Kasumi-1 (cell line): ENCODE results near the gene SOX21.
"Not testable (repeated sequence)": the region's sequence is repeated elsewhere in the genome, so short reads cannot be mapped to it uniquely, and the experiment has no call there.

Experiments used
- DNase-seq, 2 experiments: peaks; one replicate each; lab custom pipeline; 2025; lab: John Stamatoyannopoulos, UW

The SOX21 gene

DNA sequence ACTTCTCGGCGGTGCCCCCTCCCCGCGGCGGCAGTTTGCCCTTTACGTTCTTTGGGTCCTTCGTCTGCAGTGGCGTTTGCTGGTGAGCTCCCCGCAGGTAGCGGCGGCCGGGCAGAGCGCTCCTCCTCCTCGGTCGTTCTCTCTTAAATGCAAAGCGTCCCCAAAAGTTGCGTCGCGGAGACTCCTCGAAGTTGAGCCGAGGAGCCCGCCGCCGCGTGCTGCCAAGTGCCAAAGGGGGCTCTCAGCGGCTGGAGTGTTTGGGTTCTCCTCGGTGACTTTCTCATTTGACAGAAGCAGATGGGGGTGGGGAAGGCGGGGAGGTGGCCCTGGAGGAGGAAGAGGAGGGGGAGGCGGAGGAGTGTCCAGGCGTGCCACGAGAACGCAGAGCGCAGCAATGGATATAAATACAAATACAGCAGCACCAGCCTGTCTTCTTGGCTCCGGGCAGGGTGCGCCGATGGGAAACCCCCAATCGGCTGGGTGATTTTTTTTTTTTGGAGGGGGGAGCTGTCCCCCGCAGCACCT lies at the start of gene SOX21:
TSS of gene SOX21 (minus strand) at position 259 of the 525 bp plus-strand sequence. CDS start 496 bp downstream, outside the sequence.
- DNase-seq = no peak

GRCh38 chr13:94761407-94761806 lies 49.1 kb upstream of the SOX21 start:
- DNase-seq = no peak

GRCh38 chr13:94759120-94759728 lies 46.9 kb upstream of the SOX21 start:
- no peak for DNase-seq

DNA sequence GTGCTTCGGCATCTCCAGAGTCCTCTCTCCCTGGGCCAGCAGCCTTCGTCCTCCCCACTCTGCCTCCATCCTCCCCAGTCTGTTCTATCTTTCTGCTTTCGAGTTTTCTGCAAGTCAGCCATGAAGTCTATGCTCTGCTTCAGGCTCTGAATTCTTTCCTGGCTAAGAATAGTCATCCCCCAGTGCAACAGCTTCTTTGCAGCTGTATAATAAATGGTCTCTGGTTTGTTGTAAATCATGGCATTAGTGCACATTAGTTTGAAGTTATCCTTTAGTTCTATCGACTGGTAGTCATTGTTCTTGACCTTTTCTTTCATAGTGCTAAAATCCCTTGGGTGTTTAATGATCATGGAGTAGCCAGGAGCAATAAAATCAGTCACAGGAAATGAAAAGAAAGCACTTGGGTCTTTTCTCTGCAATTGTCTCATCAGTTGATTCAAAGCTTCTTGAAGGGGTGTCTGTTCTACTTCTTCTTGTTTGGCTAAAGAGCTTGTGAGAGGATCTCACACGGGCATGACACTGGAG lies 46.2 kb upstream of the SOX21 start:
- no peak for DNase-seq

DNA sequence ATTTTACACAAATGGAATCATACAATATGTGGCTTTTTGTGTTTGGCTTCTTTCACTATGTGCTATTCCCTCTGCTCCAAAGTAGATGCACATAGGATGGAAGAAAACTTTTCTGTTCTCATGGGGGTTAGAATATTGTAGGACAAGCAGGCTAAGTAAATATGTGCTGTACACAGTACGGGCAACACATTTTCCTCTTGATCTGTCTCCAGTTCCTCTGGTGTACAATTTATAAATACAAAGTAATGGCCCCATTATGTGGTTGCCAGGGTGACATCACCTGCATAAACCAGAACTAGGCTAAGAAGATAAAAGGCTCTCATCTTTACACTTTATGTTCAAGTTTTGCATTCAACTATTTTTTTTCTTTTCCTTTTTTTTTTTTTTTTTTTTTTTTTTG lies 41.0 kb upstream of the SOX21 start:
- DNase-seq = no peak

DNA sequence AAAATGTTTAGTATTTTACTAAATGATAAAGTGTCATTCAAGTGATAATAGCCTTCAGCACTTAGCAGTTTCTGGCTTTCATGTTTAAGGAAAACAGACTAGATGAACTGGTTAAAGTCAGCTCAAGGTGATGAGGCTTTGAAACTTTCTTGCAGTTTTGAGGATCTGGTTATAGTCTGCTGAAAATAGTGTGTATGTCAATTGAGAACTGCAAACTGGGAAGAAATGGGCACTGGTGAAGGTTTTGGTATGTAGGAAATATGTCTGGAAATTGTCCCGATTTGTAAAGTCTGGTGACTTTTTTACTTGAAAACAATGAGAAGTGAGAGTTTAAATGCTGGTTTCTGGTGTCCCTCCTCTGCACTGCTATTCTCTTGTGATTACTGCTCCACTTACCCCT lies 36.8 kb upstream of the SOX21 start:
- no peak for DNase-seq

GRCh38 chr13:94739235-94739634 lies 26.9 kb upstream of the SOX21 start:
- no peak for DNase-seq

DNA sequence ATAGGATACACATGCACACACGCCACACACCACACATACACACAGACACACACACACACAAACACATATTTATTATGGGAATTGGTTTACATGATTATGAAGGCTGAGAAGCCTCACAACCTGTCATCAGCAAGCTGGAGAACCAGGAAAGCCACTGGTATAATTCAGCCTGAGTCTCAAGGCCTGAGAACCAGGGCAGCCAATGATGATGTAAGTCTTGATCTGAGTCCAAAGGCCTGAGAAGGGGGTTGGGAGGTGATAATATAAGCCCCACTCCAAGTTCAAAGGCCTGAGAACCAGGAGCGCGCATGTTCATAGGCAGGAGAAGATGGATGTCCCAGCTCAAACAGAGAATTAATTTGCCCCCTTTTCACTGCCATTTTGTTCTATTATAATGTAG lies 18.7 kb upstream of the SOX21 start:
- DNase-seq = no peak

DNA sequence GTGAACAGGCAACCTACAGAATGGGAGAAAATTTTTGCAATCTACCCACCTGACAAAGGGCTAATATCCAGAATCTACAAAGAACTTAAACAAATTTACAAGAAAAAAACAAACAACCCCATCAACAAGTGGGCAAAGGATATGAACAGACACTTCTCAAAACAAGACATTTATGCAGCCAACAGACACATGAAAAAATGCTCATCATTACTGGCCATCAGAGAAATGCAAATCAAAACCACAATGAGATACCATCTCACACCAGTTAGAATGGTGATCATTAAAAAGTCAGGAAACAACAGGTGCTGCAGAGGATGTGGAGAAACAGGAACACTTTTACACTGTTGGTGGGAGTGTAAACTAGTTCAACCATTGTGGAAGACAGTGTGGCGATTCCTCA lies 17.6 kb upstream of the SOX21 start:
- DNase-seq = not testable (repeated sequence)

GRCh38 chr13:94726425-94726824 lies 14.1 kb upstream of the SOX21 start:
- DNase-seq = no peak

- no peak for DNase-seq
These were observed 10.4 kb upstream of the SOX21 start for GRCh38 chr13:94722609-94723345.

DNA sequence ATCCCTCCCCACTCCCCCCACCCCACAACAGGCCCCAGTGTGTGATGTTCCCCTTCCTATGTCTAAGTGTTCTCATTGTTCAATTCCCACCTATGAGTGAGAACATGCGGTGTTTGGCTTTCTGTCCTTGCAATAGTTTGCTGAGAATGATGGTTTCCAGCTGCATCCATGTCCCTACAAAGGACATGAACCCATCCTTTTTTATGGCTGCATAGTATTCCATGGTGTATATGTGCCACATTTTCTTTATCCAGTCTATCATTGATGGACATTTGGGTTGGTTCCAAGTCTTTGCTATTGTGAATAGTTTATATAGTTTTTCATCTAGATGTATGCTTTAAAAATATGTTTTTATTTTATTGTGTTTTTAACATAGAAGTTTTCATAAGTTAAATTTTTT lies 6.4 kb upstream of the SOX21 start:
- DNase-seq = not testable (repeated sequence)

- no peak for DNase-seq
These were observed 5.6 kb upstream of the SOX21 start for GRCh38 chr13:94717916-94718315.

DNA sequence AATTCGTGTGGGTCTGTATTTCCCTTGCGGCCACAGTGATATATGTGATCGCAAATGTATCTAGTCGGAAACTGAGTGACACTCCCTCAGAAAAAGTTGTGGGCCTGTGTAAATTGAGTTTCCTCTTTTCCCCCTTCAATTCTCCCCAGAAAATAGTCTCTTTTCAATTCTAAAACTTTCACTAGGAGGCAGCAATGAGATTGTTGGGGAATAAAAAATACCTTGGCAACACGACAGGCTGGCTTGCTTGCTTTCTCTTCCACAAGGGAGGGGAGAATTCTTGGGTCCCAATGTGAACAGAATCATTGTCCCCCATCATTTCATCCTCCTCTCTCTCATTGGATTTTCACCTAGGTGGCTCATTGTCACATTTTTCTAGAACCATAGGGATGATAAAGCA lies 3.7 kb upstream of the SOX21 start:
- peak; percentile 46 to 65 for DNase-seq

DNA sequence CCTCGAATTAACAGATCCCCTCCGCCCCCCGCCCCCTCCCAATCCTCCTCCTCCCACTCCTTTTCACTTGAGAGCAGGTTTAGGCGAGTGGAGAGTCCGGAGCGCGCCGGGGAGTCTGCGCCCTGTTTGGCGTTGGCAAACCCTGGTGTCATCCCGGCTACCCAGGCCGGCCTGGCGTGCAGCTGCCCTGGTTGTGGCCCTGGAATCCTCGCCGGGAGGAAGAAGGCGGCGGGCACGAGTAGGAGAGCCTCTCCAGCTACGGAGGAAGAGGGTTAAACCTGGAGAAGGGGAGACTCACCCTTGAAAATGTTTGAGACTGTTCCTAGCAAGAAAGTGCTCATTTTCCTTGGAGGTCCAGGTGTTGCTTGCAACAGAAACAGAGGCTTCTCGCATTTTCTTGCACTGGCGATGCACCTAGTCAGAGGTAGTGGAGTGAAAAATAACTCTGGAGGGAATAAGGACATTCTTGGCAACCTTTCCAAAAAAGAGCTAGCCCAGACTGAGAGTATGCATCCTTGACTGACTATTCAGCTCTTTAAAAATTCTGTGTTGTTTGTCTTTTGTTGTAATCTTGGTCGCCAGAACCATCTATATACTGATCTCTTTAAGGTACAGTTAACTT lies 1.3 kb upstream of the SOX21 start:
- DNase-seq = no peak

DNA sequence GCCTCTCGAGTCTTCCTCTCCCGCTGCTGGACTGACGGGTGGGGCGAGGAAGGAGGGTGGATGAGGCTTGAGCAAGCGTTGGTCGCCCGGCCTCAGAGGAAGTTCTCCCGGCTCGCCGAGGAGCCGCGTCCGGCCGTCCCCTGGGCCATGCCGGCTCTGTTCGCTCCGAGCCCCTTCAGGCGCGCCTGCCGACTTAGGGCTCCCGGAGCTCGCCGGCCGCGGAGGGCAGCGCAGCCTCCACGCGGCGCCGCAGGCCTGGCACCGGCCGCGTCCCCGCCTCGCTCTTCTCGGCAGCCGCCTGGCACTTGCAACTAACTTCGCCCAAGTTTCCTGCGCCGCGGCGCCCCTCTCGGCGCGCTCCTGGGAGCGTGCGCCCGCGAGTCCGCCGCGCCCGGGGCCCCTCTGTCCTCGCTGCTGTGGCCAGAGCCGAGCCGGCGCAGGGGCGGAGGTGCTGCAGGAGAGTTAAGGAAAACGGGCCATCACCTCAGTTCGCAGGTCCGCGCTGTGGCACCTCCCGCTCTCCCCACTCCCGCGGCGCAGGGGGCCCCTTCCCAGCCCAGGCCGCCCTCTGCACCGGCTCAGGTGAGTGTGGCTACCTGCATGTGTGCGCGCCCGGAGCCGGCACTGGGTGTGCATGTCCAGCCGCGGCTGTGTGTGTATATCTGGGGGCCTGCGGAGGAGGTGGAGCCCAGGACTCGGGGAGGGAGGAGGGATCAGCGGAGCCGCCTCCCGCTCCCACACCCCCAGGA lies 641 bp upstream of the SOX21 start:
- peak in 1 of 2 experiments; percentile 36 for DNase-seq

- no peak for DNase-seq
These were observed 621 bp downstream of the SOX21 start for GRCh38 chr13:94711561-94712286.

DNA sequence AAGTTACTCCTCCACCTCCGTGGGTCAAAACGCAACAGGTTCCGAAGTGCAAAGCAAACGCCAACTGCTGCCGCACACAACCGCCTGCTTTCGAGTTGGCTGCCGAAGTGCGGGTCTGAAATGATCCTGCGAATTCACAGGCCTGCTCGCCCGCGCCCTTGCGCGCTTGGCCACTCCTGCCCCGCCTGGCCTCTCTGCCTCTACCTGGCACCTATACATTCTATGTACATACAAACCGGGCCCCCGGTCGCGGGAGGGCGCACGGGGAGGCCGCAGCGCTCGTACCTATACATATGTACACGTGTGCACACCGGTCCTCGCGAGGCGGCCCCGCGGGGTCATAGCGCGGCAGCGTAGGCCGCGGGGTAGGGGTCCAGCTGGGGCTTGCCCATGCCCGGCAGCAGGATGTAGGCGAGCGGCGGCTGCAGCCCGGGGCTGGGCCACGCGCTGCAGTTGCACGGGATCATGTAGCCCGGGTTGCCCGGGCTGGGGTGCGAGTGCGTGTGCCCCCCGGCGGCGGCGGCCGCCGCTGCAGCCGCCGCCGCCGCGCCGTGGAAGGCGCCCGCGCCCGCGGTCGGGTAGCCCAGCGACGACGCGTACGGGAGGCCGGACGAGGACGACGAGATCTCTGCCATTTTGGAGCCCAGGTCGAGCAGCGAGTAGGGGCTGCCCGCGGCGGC lies 1.3 kb downstream of the SOX21 start:
- DNase-seq = peak in 1 of 2 experiments; percentile 9

DNA sequence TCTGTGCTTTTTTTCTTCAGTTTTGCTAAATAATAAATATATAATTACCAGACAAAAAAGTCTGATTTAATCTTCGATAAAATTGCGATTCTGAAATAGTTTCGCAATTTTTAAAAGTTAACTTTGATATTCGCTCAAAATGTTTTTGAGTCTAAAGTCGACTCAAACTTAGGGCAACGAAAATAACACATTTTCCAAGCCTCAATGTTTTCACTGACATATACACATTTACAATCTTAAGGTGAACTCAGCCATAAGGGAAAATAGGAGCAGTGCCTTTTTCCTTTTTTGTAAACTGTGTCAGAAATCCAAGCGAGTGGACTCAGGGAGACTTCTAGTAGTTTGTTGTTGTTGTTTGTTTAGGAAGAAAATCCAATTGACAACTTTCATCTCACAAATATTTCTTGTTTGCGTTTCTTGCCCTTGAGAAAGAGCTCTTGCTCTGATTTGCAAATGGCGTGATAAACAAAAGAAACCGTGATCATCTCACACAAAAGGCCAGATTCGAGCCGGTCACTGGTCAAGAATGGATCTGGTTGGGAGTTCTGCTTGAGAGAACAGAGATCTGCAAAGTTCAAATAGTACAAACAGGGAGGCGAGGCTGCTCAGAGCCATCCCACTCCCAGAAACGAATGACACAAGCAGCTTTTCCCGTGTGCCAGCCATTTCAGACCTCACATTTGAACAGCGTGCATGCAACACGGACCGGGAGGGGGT lies 2.1 kb downstream of the SOX21 start:
- DNase-seq = no peak
